GM19397 (cell line): Measurements from ENCODE around the gene MARCHF3.
A peak's percentile ranks its signal among the peaks of the same experiment; 100 is the strongest.
"Not testable (repeated sequence)": the region's sequence is repeated elsewhere in the genome, so short reads cannot be mapped to it uniquely, and the experiment has no call there.

ENCODE experiments used
- ATAC-seq: cut with Tn5 transposase; IDR thresholded peaks from one replicate; pipeline ENCODE4 v1.9.1; 2021; ENCODE audit warnings: mild to moderate bottlenecking, moderate library complexity; ENCODE audit not compliant: unreplicated experiment

MARCHF3 gene

DNA sequence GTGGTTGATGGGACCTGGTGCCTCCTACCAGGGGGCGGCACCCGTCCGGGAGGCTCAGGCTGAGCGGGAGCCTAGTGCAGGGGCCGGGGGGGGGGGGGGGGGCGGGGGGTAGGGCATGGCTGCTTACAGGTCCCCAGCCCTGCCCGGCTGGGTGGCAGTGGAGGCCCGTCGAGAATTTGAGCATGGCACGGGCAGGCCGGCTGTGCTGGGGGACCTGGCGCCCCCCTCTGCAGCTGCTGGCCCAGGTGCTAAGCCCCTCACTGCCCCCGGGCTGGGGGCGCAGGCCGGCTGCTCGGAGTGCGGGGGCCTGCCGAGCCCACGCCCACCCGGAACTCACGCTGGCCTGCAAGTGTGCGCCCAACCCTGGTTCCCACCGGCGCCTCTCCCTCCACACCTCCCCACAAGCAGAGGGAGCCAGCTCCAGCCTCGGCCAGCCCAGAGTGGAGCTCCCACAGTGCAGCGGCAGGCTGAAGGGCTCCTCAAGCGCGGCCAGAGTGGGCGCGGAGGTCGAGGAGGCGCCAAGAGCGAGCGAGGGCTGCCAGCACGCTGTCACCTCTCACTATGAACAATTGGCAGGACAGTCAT is 175.7 kb downstream of the MARCHF3 start:
- ATAC-seq = no peak

DNA sequence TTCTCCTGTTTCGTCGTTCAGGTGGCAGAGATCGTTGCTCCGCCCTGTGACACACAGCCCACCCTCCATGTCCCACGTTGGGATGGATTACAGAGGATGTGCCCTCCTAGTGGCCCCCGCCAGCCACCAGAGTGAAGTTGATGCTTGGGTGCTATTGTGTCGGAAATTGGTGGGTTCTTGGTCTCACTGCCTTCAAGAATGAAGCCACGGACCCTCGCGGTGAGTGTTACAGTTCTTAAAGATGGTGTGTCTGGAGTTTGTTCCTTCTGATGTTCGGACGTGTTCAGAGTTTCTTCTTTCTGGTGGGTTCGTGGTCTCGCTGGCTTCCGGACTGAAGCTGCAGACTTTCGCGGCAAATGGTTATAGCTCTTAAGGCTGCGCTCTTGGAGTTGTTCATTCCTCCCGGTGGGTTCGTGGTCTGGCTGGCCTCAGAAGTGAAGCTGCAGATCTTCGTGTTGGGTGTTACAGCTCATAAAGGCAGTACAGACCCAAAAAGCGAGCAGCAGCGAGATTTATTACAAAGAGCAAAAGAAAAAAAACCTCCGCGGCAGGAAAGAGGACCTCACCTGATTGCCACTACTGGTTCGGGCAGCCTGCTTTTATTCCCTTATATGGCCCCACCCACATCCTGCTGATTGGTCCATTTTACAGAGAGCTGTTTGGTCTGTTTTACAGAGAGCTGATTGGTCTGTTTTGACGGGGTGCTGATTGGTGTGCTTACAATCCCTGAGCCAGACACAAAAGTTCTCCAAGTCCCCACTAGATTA is 176.6 kb downstream of the MARCHF3 start:
- ATAC-seq = not testable (repeated sequence)

DNA sequence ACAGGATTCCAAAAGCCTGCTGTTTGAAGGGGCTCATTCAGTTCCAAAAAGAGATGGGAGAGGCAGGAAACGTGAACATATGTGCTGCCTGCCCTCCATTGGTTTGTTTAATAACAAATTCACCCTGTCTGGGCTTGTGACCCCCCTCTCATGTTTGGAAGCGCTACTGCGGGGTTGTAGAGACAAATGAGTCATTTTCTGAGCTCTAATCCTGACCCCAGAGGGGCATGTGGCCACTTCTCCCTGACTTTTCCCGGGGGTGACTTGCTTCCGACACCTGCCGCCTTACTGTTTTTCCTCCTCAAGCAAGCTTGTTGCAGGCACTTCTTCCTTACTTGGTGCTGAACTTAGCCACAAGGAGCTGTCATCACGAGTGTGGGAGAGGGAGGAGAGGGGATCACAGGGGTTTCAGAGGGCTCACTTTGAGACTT is 177.5 kb downstream of the MARCHF3 start:
- no peak for ATAC-seq

DNA sequence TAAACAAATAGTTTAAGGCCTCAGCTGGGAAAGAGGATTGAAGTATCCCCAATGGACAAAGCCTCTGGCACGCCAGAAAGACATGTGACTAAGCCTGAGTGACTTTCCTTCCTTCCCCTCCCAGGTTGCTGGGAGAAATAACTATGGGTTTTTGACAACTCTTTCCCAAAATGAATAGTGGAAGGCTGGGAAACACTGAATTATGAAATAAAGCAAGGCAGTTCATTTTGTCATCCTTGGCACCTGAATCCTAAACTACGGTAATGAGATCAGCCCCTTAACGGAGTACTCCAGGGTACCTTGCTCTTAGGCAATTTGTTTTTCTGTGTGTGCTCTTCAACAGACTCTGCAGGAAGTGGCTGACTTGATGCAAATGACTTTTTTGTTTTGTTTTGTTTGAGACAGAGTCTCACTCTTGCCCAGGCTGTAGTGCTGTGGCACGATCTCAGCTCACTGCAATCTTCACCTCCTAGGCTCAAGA is 178.2 kb downstream of the MARCHF3 start:
- peak; percentile 65 for ATAC-seq

DNA sequence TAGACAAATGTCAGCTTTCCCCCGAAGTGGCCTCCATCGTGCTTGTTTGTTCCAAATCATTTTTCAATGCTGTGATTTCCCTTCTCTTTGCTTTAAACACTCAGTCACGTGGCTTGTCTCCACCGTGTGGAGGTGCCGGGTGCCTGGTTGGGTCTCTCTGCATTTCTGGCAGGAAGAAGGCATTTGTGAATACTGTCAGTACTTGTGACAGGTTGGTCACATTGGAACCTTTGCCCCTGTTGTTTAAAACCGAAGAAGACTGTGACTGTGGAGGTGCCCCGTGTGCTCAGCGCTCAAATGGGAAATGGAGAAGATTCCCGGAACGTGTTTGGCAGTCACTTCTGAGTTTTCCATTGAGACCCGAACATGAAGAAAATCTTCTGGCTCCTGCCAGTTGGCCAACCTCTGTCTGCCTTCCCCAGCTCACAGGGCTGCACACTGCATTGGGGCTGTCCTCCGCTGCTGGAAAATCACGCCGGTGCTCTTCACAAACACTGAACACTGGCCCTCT is 178.8 kb downstream of the MARCHF3 start:
- no peak for ATAC-seq

DNA sequence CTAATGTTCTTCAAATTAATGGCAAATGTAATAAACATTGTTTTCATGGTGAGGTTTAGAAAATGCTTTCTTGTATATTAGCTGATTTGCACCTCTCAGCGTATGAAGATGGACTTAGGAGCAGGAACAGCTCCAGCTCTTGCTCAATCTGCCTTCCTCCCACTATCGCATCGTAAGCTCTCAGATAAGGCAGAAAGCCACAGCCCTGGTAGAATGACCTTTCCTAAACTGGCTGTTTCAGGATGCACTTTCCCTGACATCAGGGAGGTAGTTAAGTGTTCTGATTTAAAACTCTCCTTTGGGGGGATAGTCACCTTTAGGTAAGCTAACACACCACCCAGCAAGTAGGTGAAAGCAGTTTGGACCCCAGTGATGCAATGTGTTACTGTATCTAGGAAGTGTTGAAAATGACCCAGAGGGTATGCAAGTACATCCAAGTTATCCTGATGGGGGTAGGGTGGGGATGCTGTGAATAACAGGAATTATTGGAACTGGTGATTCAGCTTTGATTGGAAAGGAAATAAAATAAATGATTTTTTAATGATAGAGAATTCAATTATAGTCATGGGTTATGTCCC is 181.2 kb downstream of the MARCHF3 start:
- ATAC-seq = no peak

DNA sequence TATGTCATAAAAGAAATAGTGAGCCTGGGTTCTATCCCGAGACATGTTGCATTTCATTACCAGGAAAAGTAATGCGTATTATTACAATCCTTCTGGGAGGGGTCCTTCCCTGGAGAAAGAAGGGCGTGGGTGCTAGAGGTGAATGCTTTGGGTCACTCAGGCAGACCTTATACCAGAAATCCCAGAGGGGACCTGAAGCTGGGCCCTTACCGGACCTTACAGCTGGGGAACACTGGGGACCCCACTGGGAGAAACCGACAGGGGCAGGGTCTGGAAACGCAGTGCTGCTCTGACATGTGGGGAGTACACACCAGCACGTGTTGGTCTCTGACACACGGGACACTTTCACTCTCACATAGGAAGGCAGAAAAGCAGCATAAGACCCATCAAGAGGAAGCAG is 182.1 kb downstream of the MARCHF3 start:
- no peak for ATAC-seq

DNA sequence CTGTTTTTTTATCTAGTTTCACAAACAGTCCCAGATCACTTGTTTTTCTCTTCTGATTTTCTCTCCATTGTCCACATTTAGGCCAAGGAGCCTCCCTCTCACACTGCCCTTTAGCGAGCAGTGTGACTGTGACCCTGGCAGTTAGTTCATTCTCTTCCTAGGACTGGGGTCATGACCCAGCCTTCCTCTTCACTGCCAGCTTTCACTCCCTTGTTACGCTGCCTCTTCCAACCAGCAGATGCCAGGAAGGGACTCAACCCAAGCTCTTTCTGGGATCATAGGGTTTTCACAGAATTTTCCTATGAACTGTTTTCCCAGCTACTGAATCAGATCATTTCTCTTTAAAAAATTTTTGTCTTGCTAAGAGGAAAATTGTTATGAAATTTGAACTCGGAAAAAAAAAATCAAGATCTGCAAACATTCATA is 182.5 kb downstream of the MARCHF3 start:
- no peak for ATAC-seq

DNA sequence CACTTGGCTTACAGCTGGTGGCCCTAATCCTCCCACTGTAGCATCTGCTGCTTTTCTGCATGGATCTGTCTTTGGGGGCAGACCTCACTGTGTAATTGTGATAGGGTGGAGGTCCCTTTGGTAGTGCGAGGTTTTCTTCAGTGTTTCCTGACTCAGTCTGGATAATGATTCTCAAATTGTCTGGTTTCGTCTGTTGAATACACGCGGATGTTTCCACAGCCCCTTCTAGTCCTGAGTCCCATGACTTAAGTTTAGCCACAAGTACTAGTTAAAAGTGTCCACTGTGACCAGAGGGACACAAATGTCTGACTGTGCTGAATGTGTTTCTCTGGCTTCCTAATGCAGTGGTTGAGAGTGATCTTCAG is 182.9 kb downstream of the MARCHF3 start:
- ATAC-seq = no peak

DNA sequence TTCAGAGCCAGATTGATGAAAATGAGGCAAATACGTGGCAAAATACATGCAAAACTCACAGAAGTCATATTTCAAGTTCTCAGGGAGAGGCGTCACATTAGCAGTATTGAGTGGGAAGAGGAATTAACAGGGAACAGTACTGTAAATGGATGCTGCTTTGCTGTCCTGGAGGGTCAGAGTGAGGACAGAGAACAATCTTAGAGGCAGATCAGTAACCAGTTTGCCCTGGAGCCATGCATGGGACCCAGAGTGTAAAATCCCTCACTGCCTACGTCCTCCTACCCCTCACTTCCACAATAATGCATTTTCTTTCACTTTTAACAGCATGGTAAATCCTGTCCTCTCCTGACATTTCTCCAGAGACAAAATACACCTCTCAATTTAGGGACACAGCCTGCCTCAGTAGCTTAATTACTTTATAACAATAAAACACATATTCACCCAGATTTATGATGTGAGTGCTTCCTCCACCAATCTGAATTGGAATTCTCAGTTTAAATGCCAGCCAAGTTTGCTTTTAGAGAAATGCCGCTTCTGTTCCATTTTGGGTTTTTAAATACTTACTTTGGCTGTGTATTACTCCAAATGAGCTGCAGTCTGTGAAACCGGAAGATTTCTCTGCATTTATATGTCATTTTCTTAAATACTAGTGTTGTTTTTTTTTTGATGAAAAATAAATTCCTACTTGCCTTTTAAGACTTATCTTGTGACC is 183.5 kb downstream of the MARCHF3 start:
- ATAC-seq = no peak

DNA sequence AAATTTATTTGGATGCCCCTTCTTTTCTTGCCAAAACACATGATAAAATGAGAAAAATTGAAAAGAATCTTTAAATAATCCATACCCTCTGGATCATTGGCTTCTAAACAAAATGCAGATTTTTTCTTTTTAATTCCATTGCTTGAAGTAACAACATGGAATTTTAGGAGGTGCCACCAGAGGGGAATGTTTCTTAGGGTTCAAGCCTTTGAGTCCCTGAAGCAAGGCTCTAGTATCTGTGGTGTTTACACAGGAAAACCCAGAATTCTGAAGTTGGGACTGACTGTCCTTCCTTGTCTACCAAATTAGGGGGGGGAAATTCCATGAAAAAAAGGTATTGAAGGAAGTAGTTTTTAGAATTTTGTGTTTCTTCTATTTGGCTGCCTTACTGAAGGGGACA is 184.0 kb downstream of the MARCHF3 start:
- no peak for ATAC-seq

DNA sequence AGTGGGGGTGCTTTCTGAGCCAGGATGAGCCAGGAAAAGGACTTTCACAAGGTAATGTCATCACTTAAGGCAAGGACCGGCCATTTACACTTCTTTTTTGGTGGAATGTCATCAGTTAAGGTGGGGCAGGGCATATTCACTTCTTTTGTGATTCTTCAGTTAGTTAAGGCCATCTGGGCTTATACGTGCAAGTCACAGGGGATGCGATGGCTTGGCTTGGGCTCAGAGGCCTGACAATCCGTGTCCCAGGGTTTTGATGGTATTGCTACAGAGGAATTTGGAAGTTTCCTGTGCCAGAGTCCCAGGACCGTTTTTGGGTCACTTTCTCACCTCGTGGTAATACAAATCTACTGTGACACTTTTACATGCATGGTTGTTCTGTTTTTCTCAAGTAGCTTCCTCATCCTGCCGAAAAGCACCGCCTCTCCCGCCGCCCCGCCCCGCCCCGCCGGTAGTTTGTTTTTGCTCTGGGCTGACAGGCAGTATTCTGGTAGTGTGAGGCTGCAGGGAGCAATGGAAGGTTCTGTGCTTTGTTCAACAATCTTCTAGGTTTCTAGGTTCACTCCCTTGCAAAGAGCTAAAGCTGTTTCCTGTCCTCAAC is 184.8 kb downstream of the MARCHF3 start:
- ATAC-seq = not testable (repeated sequence)

DNA sequence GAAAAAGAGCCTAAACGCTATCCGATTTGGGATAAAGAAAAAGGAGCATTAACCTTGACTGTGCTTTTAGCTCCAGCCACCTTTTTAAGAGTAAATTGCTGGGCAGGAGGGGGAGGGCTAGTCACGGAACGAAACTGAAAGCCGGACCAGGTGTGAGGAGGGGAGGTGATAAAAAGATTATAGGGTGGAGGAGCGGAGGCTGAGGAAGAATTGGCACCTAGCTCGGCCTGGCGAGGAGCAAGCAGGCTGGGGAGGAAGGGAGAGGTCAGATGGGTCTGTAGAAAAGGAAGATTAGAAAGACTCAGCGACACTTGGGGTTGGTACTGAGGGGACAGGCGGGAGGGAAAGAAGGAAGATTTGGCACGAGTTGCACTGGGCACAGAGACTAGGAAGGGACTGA is 187.0 kb downstream of the MARCHF3 start:
- ATAC-seq = not testable (repeated sequence)

DNA sequence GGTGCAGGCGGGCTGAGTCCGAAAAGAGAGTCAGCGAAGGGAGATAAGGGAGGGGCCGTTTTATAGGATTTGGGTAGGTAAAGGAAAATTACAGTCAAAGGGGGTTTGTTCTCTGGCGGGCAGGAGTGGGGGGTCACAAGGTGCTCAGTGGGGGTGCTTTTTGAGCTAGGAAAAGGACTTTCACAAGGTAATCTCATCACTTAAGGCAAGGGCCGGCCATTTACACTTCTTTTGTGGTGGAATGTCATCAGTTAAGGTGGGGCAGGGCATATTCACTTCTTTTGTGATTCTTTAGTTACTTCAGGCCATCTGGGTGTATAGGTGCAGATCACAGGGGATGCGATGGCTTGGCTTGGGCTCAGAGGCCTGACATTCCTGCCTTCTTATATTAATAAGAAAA is 191.0 kb downstream of the MARCHF3 start:
- ATAC-seq = not testable (repeated sequence)

DNA sequence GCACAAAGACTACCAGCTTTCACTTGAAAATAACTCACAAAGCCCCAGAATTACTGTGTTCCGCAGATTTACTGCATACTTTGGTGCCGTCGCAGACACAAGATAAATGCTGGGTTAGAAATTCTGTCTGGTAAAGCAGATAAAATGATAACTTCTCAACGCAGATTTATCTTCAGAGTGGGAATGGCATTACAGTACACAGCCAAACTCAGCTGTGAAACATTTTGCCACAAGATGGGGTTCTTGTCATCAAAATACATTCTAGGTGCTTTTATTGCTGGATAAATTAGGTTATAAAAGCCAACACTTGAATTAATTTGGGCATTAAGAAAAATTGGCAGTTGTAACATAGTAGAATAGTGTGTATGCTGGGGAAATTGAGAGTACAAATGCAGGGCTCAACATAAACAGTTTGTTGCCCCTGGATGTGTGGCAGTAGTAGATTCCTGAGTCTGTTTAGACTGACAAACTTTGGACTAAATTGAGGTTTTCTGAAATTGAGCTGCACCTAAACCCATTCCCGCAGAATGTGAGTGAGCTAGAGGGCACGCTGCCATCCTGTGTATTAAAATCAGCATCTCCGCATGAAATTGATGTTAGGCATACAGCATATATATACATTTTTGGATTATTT is 192.3 kb downstream of the MARCHF3 start:
- ATAC-seq = no peak

DNA sequence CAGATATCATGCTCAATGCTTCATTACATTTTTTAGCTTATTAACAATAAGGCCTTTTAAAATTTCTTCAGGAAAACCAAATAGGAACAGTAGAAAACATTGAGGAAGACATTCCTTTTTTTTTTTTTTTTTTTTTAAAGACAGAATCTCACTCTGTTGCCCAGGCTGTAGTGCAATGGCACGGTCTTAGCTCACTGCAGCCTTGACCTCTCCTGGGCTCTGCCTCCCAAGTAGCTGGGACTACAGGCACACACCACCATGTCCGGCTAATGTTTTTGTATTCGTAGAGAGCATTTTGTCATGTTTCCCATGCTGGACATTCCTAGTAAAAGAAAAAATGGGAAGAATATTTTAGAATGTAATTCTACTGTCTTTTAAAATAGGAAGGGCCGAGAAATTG is 193.1 kb downstream of the MARCHF3 start:
- ATAC-seq = no peak

DNA sequence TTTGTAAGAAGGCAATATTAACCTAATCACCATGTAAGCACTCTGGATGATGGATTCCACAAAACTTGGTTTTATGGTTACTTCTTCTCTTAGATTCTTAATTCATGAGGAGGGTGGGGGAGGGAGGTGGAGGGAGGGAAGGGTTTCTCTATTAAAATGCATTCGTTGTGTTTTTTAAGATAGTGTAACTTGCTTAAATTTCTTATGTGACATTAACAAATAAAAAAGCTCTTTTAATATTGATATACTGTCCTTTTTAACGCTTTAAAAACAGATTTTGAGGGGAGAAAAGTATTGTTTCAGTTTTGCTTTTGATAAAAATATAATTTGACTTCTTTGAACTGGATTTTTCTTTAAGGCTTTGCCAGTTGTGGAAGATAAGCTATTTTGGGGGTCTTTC is 193.6 kb downstream of the MARCHF3 start:
- ATAC-seq = no peak

DNA sequence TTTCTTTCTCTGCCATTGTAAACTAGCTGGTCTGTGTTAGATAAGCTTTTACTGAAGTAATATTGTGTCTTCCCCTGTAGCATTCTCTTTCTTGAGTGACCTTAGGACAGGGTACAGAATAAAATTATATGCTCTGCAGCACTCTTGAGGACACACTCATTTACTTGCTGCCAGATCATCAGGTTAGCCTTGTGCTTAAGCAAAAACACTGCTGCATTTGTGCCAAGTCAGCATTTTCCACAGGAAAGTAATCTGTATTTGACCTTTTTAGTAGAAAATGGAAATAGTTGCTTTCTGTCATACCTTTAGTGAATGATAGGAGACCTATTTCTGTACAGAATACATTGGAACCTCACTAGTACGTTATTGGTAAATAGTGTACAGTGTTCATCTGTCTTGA is 199.2 kb downstream of the MARCHF3 start:
- ATAC-seq = no peak

DNA sequence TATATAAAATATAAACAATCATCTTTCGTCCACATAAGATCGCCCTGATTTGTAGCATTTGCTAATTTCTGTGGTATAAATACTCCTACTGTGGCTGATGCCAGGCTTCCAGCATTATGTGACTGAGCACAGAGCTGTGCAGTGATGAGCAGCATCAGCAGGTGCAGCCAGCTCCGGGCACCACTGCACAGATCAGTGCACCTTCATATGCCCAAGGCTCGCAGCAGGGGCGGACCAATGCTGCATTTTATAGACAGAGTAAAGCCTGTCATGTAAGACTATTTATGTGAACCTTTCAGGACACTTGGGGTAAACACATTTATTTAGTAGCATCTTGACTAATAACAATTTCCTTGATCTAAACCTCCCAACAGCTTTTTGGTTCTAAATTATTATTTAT is 200.3 kb downstream of the MARCHF3 start:
- ATAC-seq = no peak

DNA sequence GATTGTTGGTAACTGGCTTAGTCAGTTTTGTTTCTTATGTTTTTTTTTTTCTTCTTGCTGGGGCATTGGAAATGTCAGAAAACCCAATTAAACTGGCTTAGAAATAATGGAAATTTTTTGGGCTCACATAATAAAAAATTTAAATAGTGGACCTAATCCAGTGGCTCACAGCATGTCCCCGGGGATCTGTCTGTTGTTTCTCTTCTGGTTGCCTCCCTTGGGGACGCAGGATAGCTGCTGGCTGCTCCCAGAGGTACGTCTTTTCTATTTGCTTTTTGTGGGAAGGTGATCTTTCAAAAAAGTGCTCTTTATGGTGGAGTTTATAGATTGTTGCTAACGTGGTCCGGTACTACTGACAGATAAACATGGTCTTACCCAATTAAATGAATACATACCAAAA is 201.3 kb downstream of the MARCHF3 start:
- no peak for ATAC-seq
